H9 (cell line): ENCODE results near the gene ADGRB3. TPM values are rescaled to one million over a fixed set of nuclear protein-coding genes. Genes with fewer than 3 reads are reported as not detected.

Source experiments
- DNase-seq: peaks from one replicate; pipeline ENCODE4 v3.0.0-alpha.2; 2017
- H2AFZ ChIP-seq: one replicate; pipeline ENCODE4 v1.6.1; 2013; ENCODE audit warnings: mild to moderate bottlenecking, low read length, control low read depth, moderate library complexity
- H2AK5ac ChIP-seq: 2 replicates; pipeline ENCODE4 v1.6.1; 2013; ENCODE audit warnings: low read length, control low read depth, mixed read lengths; ENCODE audit not compliant: insufficient read length
- H2BK120ac ChIP-seq: one replicate; pipeline ENCODE4 v1.6.1; 2013; ENCODE audit warnings: low read depth, mild to moderate bottlenecking, low read length, control low read depth, inconsistent platforms; ENCODE audit not compliant: poor library complexity, severe bottlenecking
- H2BK12ac ChIP-seq: 2 replicates; pipeline ENCODE4 v1.6.1; 2013; ENCODE audit warnings: low read length, control low read depth, mixed read lengths, low read depth; ENCODE audit not compliant: insufficient read length
- H2BK15ac ChIP-seq: 2 replicates; pipeline ENCODE4 v1.6.1; 2013; ENCODE audit warnings: low read depth, low read length, control low read depth
- H2BK20ac ChIP-seq: one replicate; pipeline ENCODE4 v1.6.1; 2013; ENCODE audit warnings: low read depth, mild to moderate bottlenecking, low read length, control low read depth, inconsistent platforms; ENCODE audit not compliant: poor library complexity, severe bottlenecking
- H2BK5ac ChIP-seq: 2 replicates; pipeline ENCODE4 v1.6.1; 2013; ENCODE audit warnings: low read length, control low read depth, mixed read lengths; ENCODE audit not compliant: insufficient read length
- H3K14ac ChIP-seq: 2 replicates; pipeline ENCODE4 v1.6.1; 2013; ENCODE audit warnings: low read length, control low read depth; ENCODE audit not compliant: insufficient read depth
- H3K18ac ChIP-seq: 2 replicates; pipeline ENCODE4 v1.6.1; 2013; ENCODE audit warnings: low read depth, mild to moderate bottlenecking, mixed read lengths, low read length, control low read depth; ENCODE audit not compliant: insufficient read length
- H3K23ac ChIP-seq: 2 replicates; pipeline ENCODE4 v1.6.1; 2013; ENCODE audit warnings: low read length, control low read depth, mixed read lengths, low read depth; ENCODE audit not compliant: insufficient read length
- H3K23me2 ChIP-seq: 2 replicates; pipeline ENCODE4 v1.6.1; 2013; ENCODE audit warnings: low read depth, mild to moderate bottlenecking, mixed read lengths, low read length, control low read depth; ENCODE audit not compliant: insufficient read length, poor library complexity, severe bottlenecking
- H3K27ac ChIP-seq: 2 replicates; pipeline ENCODE4 v1.5.1; 2013; ENCODE audit warnings: low read length, control low read depth, mixed read lengths, low read depth; ENCODE audit not compliant: insufficient read length
- H3K27me3 ChIP-seq: 2 replicates; pipeline ENCODE4 v1.6.1; 2013; ENCODE audit warnings: low read length, control low read depth, inconsistent platforms; ENCODE audit not compliant: insufficient read depth
- H3K4ac ChIP-seq: 2 replicates; pipeline ENCODE4 v1.6.1; 2013; ENCODE audit warnings: low read depth, mild to moderate bottlenecking, control low read depth, inconsistent platforms, low read length, moderate library complexity
- H3K4me1 ChIP-seq: 2 replicates; pipeline ENCODE4 v1.6.1; 2013; ENCODE audit warnings: low read length, control low read depth, inconsistent platforms; ENCODE audit not compliant: insufficient read depth
- H3K4me2 ChIP-seq: 2 replicates; pipeline ENCODE4 v1.6.1; 2013; ENCODE audit warnings: low read length, control low read depth, mixed read lengths; ENCODE audit not compliant: insufficient read length, insufficient read depth
- H3K56ac ChIP-seq: 2 replicates; pipeline ENCODE4 v1.6.1; 2013; ENCODE audit warnings: low read depth, mild to moderate bottlenecking, mixed read lengths, low read length, control low read depth; ENCODE audit not compliant: insufficient read length
- H3K79me1 ChIP-seq: 2 replicates; pipeline ENCODE4 v1.6.1; 2013; ENCODE audit warnings: low read depth, mild to moderate bottlenecking, moderate library complexity, low read length, control low read depth, inconsistent platforms; ENCODE audit not compliant: insufficient read depth, poor library complexity, severe bottlenecking
- H3K79me2 ChIP-seq: 2 replicates; pipeline ENCODE4 v1.6.1; 2013; ENCODE audit warnings: low read length, control low read depth, inconsistent platforms; ENCODE audit not compliant: insufficient read depth
- H3K9ac ChIP-seq: 2 replicates; pipeline ENCODE4 v1.6.1; 2013; ENCODE audit warnings: low read length, control low read depth, mixed read lengths; ENCODE audit not compliant: insufficient read length; ENCODE audit errors: extremely low read depth
- H3K9me3 ChIP-seq: one replicate; pipeline ENCODE4 v1.6.1; 2013; ENCODE audit warnings: low read depth, low read length, inconsistent platforms; ENCODE audit not compliant: control insufficient read depth
- H3T11ph ChIP-seq: one replicate; pipeline ENCODE4 v1.6.1; 2013; ENCODE audit warnings: mild to moderate bottlenecking, low read length, control low read depth, inconsistent platforms
- H4K20me1 ChIP-seq: one replicate; pipeline ENCODE4 v1.6.1; 2013; ENCODE audit not compliant: control insufficient read depth, insufficient read length, insufficient read depth
- H4K5ac ChIP-seq: 2 replicates; pipeline ENCODE4 v1.6.1; 2013; ENCODE audit warnings: low read depth, mild to moderate bottlenecking, mixed read lengths, low read length, control low read depth; ENCODE audit not compliant: insufficient read length
- H4K8ac ChIP-seq: replicated peaks from 2 replicates; pipeline ENCODE4 v1.6.1; 2013; ENCODE audit warnings: low read length, control low read depth, mixed read lengths, low read depth; ENCODE audit not compliant: insufficient read length
- H4K91ac ChIP-seq: 2 replicates; pipeline ENCODE4 v1.6.1; 2013; ENCODE audit warnings: low read depth, mild to moderate bottlenecking, moderate library complexity, mixed read lengths, low read length, control low read depth; ENCODE audit not compliant: insufficient read length
- H3K27ac Mint-ChIP-seq, 3 experiments: 2 replicates in 2 of 3; 3 replicates in 1 of 3; pipeline ENCODE4 v1.8.0; 2020 to 2021; ENCODE audit warnings: mixed read lengths in 3 of 3, mild to moderate bottlenecking in 1 of 3, moderate library complexity in 1 of 3
- H3K27me3 Mint-ChIP-seq: 2 replicates; pipeline ENCODE4 v1.8.0; 2021; ENCODE audit warnings: low read depth, mild to moderate bottlenecking, moderate library complexity, mixed read lengths
- H3K36me3 Mint-ChIP-seq, 3 experiments: 2 replicates in 2 of 3; 3 replicates in 1 of 3; pipeline ENCODE4 v1.8.0; 2020 to 2021; ENCODE audit warnings: low read depth in 3 of 3, mixed read lengths in 3 of 3; ENCODE audit not compliant: insufficient read depth in 1 of 3
- H3K4me1 Mint-ChIP-seq, 2 experiments: 2 replicates each; pipeline ENCODE4 v1.8.0; 2020; ENCODE audit warnings: mixed read lengths in 2 of 2
- H3K4me3 Mint-ChIP-seq, 2 experiments: 2 replicates in 1 of 2; 3 replicates in 1 of 2; pipeline ENCODE4 v1.8.0; 2020 to 2021; ENCODE audit warnings: mild to moderate bottlenecking in 2 of 2, mixed read lengths in 2 of 2, moderate library complexity in 1 of 2
- H3K9me3 Mint-ChIP-seq, 2 experiments: 2 replicates in 1 of 2; 3 replicates in 1 of 2; pipeline ENCODE4 v1.8.0; 2020; ENCODE audit warnings: mild to moderate bottlenecking in 2 of 2, mixed read lengths in 2 of 2, moderate library complexity in 1 of 2
- WGBS: extraction: QIAGEN DNeasy Blood & Tissue Kit; methylation state at CpG from one replicate; pipeline ENCODE4 v1.1.7; 2013; ENCODE audit warnings: missing lambda C conversion rate, low lambda C conversion rate, mixed read lengths; ENCODE audit not compliant: insufficient read length; ENCODE audit errors: extremely low coverage; 5-methylcytosine and 5-hydroxymethylcytosine counted together
- total RNA-seq: library from RNA; stranded (reverse); gene quantifications from 2 replicates; pipeline ENCODE4 v1.2.1, GENCODE V29; 2021
- TF ChIP-seq, protein P1 (sequence below): fragments of 200-600 bp; sonication (generic); conservative IDR thresholded peaks from 3 replicates; pipeline ENCODE4 v1.8.0; 2021; ENCODE audit warnings: antibody characterized with exemption, mild to moderate bottlenecking

Gene ADGRB3
- total RNA-seq, 1 experiment from 2014 or later, result 0.37 TPM

DNA sequence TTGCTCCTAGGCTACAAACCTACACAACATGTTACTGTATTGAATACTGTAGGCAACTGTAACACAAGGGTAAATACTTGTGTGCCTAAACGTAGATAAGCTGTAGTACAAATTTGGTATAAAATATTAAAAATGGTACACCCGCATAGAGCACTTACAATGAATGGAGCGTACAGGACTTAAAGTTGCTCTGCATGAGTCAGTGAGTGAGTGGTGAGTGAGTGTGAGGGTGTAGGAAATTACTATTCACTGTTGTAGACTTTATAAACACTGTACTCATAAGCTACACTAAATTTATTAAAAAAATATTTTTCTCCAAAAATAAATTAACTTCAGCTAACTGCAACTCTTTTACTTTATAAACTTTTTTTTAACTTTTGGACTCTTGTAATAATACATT lies 391.6 kb downstream of the ADGRB3 start:
- no peak overlapping the region for H3K27ac Mint-ChIP-seq
- H2AFZ ChIP-seq, result no peak overlapping the region

More for the DNA sequence above, 391.6 kb downstream of the ADGRB3 start:
- Histone ChIP-seq H3K79me2 (no peaks in the 10 kb centered on the region), H2AK5ac (no peak overlapping the region), H3T11ph (no peak overlapping the region), H3K27ac (no peak overlapping the region), H3K79me1 (no peaks in the 10 kb centered on the region), H2BK12ac (no peak overlapping the region), H3K23me2 (no peaks in the 10 kb centered on the region), H3K14ac (no peak overlapping the region), H4K5ac (no peak overlapping the region), H4K20me1 (no peaks in the 10 kb centered on the region), H3K27me3 (no peaks in the 10 kb centered on the region), H3K4me2 (no peak overlapping the region), H2BK20ac (no peak overlapping the region), H3K4ac (no peak overlapping the region), H3K9ac (no peak overlapping the region), H3K18ac (no peak overlapping the region), H4K8ac (no peak overlapping the region), H2BK5ac (no peak overlapping the region), H3K4me1 (no peaks in the 10 kb centered on the region), H3K23ac (no peak overlapping the region), H3K9me3 (no peaks in the 10 kb centered on the region), H2BK120ac (no peak overlapping the region), H2BK15ac (no peak overlapping the region), H4K91ac (no peak overlapping the region), H3K56ac (no peak overlapping the region)
- TF ChIP-seq, protein P1, sequence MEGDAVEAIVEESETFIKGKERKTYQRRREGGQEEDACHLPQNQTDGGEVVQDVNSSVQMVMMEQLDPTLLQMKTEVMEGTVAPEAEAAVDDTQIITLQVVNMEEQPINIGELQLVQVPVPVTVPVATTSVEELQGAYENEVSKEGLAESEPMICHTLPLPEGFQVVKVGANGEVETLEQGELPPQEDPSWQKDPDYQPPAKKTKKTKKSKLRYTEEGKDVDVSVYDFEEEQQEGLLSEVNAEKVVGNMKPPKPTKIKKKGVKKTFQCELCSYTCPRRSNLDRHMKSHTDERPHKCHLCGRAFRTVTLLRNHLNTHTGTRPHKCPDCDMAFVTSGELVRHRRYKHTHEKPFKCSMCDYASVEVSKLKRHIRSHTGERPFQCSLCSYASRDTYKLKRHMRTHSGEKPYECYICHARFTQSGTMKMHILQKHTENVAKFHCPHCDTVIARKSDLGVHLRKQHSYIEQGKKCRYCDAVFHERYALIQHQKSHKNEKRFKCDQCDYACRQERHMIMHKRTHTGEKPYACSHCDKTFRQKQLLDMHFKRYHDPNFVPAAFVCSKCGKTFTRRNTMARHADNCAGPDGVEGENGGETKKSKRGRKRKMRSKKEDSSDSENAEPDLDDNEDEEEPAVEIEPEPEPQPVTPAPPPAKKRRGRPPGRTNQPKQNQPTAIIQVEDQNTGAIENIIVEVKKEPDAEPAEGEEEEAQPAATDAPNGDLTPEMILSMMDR, result no peak
- no peak overlapping the region for H3K4me3 Mint-ChIP-seq
- no peaks in the 10 kb centered on the region; a peak in 1 of 7 replicates for H3K36me3 Mint-ChIP-seq
- no peak for DNase-seq
- no CpG with 5 or more reads among the region's 3 CpGs for WGBS
- H3K9me3 Mint-ChIP-seq, result no peaks in the 10 kb centered on the region
- H3K27me3 Mint-ChIP-seq, result no peaks in the 10 kb centered on the region
- H3K4me1 Mint-ChIP-seq, result no peaks in the 10 kb centered on the region
